ENCODE results near the gene C1S.

Gene C1S

GRCh38 chr12:7015555-7016370 lies 44.8 kb upstream of the C1S start:
- Histone ChIP-seq H3K4me3 (ENCODE audit: insufficient read depth in 1 of 2, low read depth in 1 of 2, low read length in 2 of 2) (no peak overlapping the region), H2BK15ac (ENCODE audit: low read depth, poor library complexity, severe bottlenecking) (no peak overlapping the region), H4K8ac (ENCODE audit: low read length) (no peak overlapping the region), H4K91ac (ENCODE audit: low read length) (no peak overlapping the region), H2BK5ac (ENCODE audit: low read depth, low read length, poor library complexity, severe bottlenecking) (no peak overlapping the region), H3K36me3 (ENCODE audit: control insufficient read depth in 1 of 2, insufficient read depth in 2 of 2, low read depth in 1 of 2, low read length in 2 of 2) (peaks cover 3 to 21% of the 10 kb centered on the region in 2 experiments), H3K4me2 (ENCODE audit: low read length, poor library complexity, severe bottlenecking) (no peak overlapping the region), H3K27ac (ENCODE audit: low read length, poor library complexity, severe bottlenecking) (no peak overlapping the region), H3K4ac (ENCODE audit: low read depth in 1 of 2, low read length in 2 of 2) (no peak overlapping the region), H2BK12ac (ENCODE audit: low read length in 2 of 2) (no peak overlapping the region), H3K9ac (ENCODE audit: low read length) (no peak overlapping the region), H3K27me3 (ENCODE audit: control insufficient read depth in 1 of 2, insufficient read depth in 1 of 2, low read length in 2 of 2) (no peaks in the 10 kb centered on the region), H3K18ac (ENCODE audit: low read depth in 1 of 2, low read length in 2 of 2) (no peak overlapping the region), H3K79me1 (replicated peaks; ENCODE audit: low read length, poor library complexity, severe bottlenecking) (peaks cover 24% of the 10 kb centered on the region), H3K23ac (ENCODE audit: low read length in 2 of 2) (no peak overlapping the region), H3K9me3 (ENCODE audit: control insufficient read depth, low read length) (no peaks in the 10 kb centered on the region), H2BK120ac (ENCODE audit: low read depth, low read length) (no peak overlapping the region), H3K14ac (ENCODE audit: low read length in 2 of 2) (no peak overlapping the region), H2AFZ (ENCODE audit: low read depth, low read length) (no peak overlapping the region), H2AK5ac (ENCODE audit: low read length, severe bottlenecking) (no peak overlapping the region), H3K4me1 (ENCODE audit: control insufficient read depth, insufficient read depth, low read depth, low read length) (peaks cover 3% of the 10 kb centered on the region)
- DNase-seq: no peak
- WGBS: 89% methylated on average over 5 of the region's 6 CpGs

DNA sequence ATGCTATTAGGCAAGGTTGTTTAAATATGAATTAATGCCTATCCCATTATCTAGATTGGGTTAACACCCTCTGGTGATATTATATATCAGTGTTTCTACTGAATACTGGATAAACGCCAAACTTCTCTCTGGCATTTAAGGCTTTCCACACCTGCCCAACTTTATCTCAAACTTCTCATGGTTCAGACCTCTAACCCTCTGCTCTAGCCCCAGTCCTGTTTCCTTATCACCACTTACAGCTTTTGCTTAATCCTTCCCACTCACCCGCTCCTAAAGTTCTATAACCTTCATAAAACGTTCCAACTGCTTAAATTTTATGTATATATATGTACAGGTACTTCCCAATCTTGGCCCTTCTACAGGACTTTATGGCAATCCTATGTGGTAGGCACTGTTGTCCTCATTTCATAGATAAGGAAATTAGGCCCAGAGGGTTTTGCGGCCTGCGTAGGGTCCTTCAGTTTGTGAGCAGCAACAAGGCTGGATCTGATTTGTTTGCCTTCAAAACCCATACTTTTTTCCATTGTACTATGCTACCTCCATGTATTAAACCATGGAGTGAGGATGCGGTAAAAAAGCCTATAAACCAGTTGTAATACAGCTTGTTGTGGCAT lies 43.5 kb upstream of the C1S start:
- Histone ChIP-seq H2BK120ac (ENCODE audit: low read depth, low read length) (no peak overlapping the region), H3K79me1 (replicated peaks; ENCODE audit: low read length, poor library complexity, severe bottlenecking) (peaks cover 19% of the 10 kb centered on the region), H3K18ac (ENCODE audit: low read depth in 1 of 2, low read length in 2 of 2) (no peak overlapping the region), H2AK5ac (ENCODE audit: low read length, severe bottlenecking) (no peak overlapping the region), H2BK12ac (ENCODE audit: low read length in 2 of 2) (no peak overlapping the region), H2BK5ac (ENCODE audit: low read depth, low read length, poor library complexity, severe bottlenecking) (no peak overlapping the region), H3K23ac (ENCODE audit: low read length in 2 of 2) (no peak overlapping the region), H3K36me3 (ENCODE audit: control insufficient read depth in 1 of 2, insufficient read depth in 2 of 2, low read depth in 1 of 2, low read length in 2 of 2) (peaks cover 3 to 21% of the 10 kb centered on the region in 2 experiments), H3K14ac (ENCODE audit: low read length in 2 of 2) (no peak overlapping the region), H3K4me3 (ENCODE audit: insufficient read depth in 1 of 2, low read depth in 1 of 2, low read length in 2 of 2) (peak overlapping the region in 1 of 2 experiments; percentile 97), H3K27me3 (ENCODE audit: control insufficient read depth in 1 of 2, insufficient read depth in 1 of 2, low read length in 2 of 2) (no peaks in the 10 kb centered on the region), H2AFZ (ENCODE audit: low read depth, low read length) (no peak overlapping the region), H3K27ac (ENCODE audit: low read length, poor library complexity, severe bottlenecking) (no peak overlapping the region), H2BK15ac (ENCODE audit: low read depth, poor library complexity, severe bottlenecking) (no peak overlapping the region), H3K4ac (ENCODE audit: low read depth in 1 of 2, low read length in 2 of 2) (no peak overlapping the region), H3K9ac (ENCODE audit: low read length) (peak overlapping the region; percentile 89), H3K4me1 (ENCODE audit: control insufficient read depth, insufficient read depth, low read depth, low read length) (peaks cover 3% of the 10 kb centered on the region), H4K91ac (ENCODE audit: low read length) (no peak overlapping the region), H3K9me3 (ENCODE audit: control insufficient read depth, low read length) (no peaks in the 10 kb centered on the region), H4K8ac (ENCODE audit: low read length) (no peak overlapping the region), H3K4me2 (ENCODE audit: low read length, poor library complexity, severe bottlenecking) (peak overlapping the region; percentile 19)
- DNase-seq: no peak
- WGBS: 92% methylated on average over 3 of the region's 6 CpGs

- peak overlapping the region in 1 of 2 experiments; percentile 64 for H2BK12ac ChIP-seq (ENCODE audit: low read length in 2 of 2)
- H3K4me2 ChIP-seq (ENCODE audit: low read length, poor library complexity, severe bottlenecking): peak overlapping the region; percentile 74
- peak overlapping the region in 1 of 2 experiments; percentile 68 for H3K14ac ChIP-seq (ENCODE audit: low read length in 2 of 2)
- H4K91ac ChIP-seq (ENCODE audit: low read length): peak overlapping the region; percentile 70
- peaks cover 3 to 14% of the 10 kb centered on the region in 2 experiments for H3K36me3 ChIP-seq (ENCODE audit: control insufficient read depth in 1 of 2, insufficient read depth in 2 of 2, low read depth in 1 of 2, low read length in 2 of 2)
- no peak for DNase-seq
- H3K23ac ChIP-seq (ENCODE audit: low read length in 2 of 2): no peak overlapping the region
- H3K27me3 ChIP-seq (ENCODE audit: control insufficient read depth in 1 of 2, insufficient read depth in 1 of 2, low read length in 2 of 2): no peaks in the 10 kb centered on the region
- H3K79me1 ChIP-seq (replicated peaks; ENCODE audit: low read length, poor library complexity, severe bottlenecking): peaks cover 17% of the 10 kb centered on the region
- H3K4me3 ChIP-seq (ENCODE audit: insufficient read depth in 1 of 2, low read depth in 1 of 2, low read length in 2 of 2): peak overlapping the region; percentile 75 to 97
- H3K4ac ChIP-seq (ENCODE audit: low read depth in 1 of 2, low read length in 2 of 2): peak overlapping the region in 1 of 2 experiments; percentile 71
- 3% methylated on average over 24 of the region's 25 CpGs for WGBS
- no peak overlapping the region for H2BK120ac ChIP-seq (ENCODE audit: low read depth, low read length)
- peaks cover 3% of the 10 kb centered on the region for H3K4me1 ChIP-seq (ENCODE audit: control insufficient read depth, insufficient read depth, low read depth, low read length)
- no peak overlapping the region for H2AK5ac ChIP-seq (ENCODE audit: low read length, severe bottlenecking)
- H3K18ac ChIP-seq (ENCODE audit: low read depth in 1 of 2, low read length in 2 of 2): peak overlapping the region; percentile 90 to 94
- peak overlapping the region; percentile 41 for H3K27ac ChIP-seq (ENCODE audit: low read length, poor library complexity, severe bottlenecking)
- peak overlapping the region; percentile 89 for H3K9ac ChIP-seq (ENCODE audit: low read length)
- H2BK15ac ChIP-seq (ENCODE audit: low read depth, poor library complexity, severe bottlenecking): no peak overlapping the region
- H2AFZ ChIP-seq (ENCODE audit: low read depth, low read length): peak overlapping the region; percentile 29
- peak overlapping the region; percentile 21 for H4K8ac ChIP-seq (ENCODE audit: low read length)
- H3K9me3 ChIP-seq (ENCODE audit: control insufficient read depth, low read length): no peaks in the 10 kb centered on the region
- peak overlapping the region; percentile 24 for H2BK5ac ChIP-seq (ENCODE audit: low read depth, low read length, poor library complexity, severe bottlenecking)
These were observed 42.6 kb upstream of the C1S start for GRCh38 chr12:7017870-7018349.
